Measurements from ENCODE around the gene PRPF18.

The PRPF18 gene

DNA sequence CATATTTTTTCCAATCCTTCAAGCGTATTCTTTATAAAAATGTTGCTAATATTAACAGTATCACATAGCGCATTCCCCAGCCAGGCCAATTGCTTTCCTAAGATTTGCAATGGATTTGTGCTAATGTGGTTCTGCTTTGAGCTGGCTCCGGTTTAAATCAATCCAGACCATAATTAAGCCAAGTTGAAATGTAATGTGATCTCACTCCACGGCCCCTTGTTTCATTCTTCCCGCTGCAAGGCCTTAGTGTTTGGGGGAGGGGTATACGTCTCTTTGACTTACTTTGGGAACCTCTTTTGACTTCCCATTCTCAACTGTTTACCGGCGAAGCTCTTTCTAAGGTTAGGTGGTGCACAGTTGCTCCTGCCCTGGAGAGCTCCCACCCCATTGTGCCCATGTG is 86.4 kb downstream of the PRPF18 start:
- ATAC-seq, result peak; percentile 51
- TF ChIP-seq PPARA (CRISPR knock-in tag; IDR thresholded peaks at IDR 0.05; ENCODE audit: borderline replicate concordance), result no peak
- TF ChIP-seq, protein P1, sequence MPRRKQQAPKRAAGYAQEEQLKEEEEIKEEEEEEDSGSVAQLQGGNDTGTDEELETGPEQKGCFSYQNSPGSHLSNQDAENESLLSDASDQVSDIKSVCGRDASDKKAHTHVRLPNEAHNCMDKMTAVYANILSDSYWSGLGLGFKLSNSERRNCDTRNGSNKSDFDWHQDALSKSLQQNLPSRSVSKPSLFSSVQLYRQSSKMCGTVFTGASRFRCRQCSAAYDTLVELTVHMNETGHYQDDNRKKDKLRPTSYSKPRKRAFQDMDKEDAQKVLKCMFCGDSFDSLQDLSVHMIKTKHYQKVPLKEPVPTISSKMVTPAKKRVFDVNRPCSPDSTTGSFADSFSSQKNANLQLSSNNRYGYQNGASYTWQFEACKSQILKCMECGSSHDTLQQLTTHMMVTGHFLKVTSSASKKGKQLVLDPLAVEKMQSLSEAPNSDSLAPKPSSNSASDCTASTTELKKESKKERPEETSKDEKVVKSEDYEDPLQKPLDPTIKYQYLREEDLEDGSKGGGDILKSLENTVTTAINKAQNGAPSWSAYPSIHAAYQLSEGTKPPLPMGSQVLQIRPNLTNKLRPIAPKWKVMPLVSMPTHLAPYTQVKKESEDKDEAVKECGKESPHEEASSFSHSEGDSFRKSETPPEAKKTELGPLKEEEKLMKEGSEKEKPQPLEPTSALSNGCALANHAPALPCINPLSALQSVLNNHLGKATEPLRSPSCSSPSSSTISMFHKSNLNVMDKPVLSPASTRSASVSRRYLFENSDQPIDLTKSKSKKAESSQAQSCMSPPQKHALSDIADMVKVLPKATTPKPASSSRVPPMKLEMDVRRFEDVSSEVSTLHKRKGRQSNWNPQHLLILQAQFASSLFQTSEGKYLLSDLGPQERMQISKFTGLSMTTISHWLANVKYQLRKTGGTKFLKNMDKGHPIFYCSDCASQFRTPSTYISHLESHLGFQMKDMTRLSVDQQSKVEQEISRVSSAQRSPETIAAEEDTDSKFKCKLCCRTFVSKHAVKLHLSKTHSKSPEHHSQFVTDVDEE (CRISPR knock-in tag; IDR thresholded peaks at IDR 0.05), result no peak
- TF ChIP-seq TOX (CRISPR knock-in tag; IDR thresholded peaks at IDR 0.05; ENCODE audit: borderline replicate concordance), result no peak
- TF ChIP-seq, protein P2, sequence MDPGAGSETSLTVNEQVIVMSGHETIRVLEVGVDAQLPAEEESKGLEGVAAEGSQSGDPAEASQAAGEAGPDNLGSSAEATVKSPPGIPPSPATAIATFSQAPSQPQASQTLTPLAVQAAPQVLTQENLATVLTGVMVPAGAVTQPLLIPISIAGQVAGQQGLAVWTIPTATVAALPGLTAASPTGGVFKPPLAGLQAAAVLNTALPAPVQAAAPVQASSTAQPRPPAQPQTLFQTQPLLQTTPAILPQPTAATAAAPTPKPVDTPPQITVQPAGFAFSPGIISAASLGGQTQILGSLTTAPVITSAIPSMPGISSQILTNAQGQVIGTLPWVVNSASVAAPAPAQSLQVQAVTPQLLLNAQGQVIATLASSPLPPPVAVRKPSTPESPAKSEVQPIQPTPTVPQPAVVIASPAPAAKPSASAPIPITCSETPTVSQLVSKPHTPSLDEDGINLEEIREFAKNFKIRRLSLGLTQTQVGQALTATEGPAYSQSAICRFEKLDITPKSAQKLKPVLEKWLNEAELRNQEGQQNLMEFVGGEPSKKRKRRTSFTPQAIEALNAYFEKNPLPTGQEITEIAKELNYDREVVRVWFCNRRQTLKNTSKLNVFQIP (CRISPR knock-in tag; IDR thresholded peaks at IDR 0.05; ENCODE audit: borderline replicate concordance, low read depth), result no peak
- TF ChIP-seq ARNTL (CRISPR knock-in tag; IDR thresholded peaks at IDR 0.05; ENCODE audit: borderline replicate concordance, low read depth), result no peak
- TF ChIP-seq, protein P3, sequence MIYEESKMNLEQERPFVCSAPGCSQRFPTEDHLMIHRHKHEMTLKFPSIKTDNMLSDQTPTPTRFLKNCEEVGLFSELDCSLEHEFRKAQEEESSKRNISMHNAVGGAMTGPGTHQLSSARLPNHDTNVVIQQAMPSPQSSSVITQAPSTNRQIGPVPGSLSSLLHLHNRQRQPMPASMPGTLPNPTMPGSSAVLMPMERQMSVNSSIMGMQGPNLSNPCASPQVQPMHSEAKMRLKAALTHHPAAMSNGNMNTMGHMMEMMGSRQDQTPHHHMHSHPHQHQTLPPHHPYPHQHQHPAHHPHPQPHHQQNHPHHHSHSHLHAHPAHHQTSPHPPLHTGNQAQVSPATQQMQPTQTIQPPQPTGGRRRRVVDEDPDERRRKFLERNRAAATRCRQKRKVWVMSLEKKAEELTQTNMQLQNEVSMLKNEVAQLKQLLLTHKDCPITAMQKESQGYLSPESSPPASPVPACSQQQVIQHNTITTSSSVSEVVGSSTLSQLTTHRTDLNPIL (CRISPR knock-in tag; IDR thresholded peaks at IDR 0.05; ENCODE audit: low read depth), result no peak
- no peak for TF ChIP-seq TCF4 (CRISPR knock-in tag; IDR thresholded peaks at IDR 0.05; ENCODE audit: borderline replicate concordance)
- TF ChIP-seq, protein P4, sequence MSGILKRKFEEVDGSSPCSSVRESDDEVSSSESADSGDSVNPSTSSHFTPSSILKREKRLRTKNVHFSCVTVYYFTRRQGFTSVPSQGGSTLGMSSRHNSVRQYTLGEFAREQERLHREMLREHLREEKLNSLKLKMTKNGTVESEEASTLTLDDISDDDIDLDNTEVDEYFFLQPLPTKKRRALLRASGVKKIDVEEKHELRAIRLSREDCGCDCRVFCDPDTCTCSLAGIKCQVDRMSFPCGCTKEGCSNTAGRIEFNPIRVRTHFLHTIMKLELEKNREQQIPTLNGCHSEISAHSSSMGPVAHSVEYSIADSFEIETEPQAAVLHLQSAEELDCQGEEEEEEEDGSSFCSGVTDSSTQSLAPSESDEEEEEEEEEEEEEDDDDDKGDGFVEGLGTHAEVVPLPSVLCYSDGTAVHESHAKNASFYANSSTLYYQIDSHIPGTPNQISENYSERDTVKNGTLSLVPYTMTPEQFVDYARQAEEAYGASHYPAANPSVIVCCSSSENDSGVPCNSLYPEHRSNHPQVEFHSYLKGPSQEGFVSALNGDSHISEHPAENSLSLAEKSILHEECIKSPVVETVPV (CRISPR knock-in tag; IDR thresholded peaks at IDR 0.05), result no peak
- TF ChIP-seq GLIS3 (CRISPR knock-in tag; IDR thresholded peaks at IDR 0.05), result no peak
- no peak for TF ChIP-seq ZFP30 (CRISPR knock-in tag; IDR thresholded peaks at IDR 0.05)
- TF ChIP-seq SNAI2 (CRISPR knock-in tag; IDR thresholded peaks at IDR 0.05), result no peak
- no peak for TF ChIP-seq OSR1 (CRISPR knock-in tag; IDR thresholded peaks at IDR 0.05)
- no peak for TF ChIP-seq ZNF70 (CRISPR knock-in tag; IDR thresholded peaks at IDR 0.05)
- TF ChIP-seq, protein P5, sequence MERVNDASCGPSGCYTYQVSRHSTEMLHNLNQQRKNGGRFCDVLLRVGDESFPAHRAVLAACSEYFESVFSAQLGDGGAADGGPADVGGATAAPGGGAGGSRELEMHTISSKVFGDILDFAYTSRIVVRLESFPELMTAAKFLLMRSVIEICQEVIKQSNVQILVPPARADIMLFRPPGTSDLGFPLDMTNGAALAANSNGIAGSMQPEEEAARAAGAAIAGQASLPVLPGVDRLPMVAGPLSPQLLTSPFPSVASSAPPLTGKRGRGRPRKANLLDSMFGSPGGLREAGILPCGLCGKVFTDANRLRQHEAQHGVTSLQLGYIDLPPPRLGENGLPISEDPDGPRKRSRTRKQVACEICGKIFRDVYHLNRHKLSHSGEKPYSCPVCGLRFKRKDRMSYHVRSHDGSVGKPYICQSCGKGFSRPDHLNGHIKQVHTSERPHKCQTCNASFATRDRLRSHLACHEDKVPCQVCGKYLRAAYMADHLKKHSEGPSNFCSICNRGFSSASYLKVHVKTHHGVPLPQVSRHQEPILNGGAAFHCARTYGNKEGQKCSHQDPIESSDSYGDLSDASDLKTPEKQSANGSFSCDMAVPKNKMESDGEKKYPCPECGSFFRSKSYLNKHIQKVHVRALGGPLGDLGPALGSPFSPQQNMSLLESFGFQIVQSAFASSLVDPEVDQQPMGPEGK (CRISPR knock-in tag; IDR thresholded peaks at IDR 0.05; ENCODE audit: borderline replicate concordance), result no peak
- no peak for TF ChIP-seq RARB (CRISPR knock-in tag; IDR thresholded peaks at IDR 0.05)
- no peak for TF ChIP-seq CSDC2 (CRISPR knock-in tag; IDR thresholded peaks at IDR 0.05)
- TF ChIP-seq ESRRG (CRISPR knock-in tag; IDR thresholded peaks at IDR 0.05), result no peak
- no peak for TF ChIP-seq ZNF565 (CRISPR knock-in tag; conservative IDR thresholded peaks at IDR 0.05; ENCODE audit: low read depth)

DNA sequence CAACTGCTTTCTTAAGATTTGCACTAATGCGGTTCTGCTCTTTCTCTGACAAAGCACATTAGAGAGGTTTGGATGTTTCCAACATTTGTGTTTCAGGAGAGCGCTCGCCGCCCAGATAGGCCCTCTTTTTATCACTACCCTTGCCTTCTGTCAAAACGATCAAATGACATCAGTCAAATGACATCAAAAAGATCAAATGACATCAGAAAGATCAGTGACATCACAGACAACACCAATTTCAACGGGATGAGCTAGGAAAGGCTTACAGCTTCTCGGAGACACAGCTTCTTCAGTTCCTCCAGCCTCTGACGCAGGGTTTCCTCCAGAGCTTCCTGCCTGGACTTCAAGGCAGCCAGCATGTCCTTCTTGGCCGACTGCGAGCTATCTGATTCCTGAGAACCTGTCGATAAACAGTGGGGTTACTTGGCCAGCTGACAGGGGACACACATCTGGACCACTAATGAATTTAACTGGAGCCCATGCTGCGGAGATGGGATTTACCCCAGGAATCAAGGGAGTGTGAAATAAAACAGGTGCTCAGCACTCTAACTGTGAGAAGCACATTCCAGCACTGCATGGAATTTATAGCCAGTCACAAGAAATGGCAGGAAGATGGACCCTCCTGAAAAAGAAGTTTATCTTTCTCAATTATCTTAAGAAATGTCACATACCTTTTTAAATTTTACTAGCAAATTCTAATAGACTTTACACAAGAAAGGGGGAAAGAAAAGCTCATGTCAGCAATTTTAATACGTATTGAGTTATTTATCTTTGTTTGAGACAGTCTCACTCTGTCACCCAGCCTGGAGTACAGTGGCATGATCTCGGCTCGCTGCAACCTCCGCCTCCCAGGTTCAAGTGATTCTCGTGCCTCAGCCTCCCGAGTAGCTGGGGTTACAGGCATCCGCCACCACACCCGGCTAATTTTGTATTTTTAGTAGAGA is 88.2 kb downstream of the PRPF18 start:
- ATAC-seq, result no peak
- TF ChIP-seq PPARA (CRISPR knock-in tag; IDR thresholded peaks at IDR 0.05; ENCODE audit: borderline replicate concordance), result no peak
- no peak for TF ChIP-seq OSR1 (CRISPR knock-in tag; IDR thresholded peaks at IDR 0.05)
- no peak for TF ChIP-seq ISL1 (CRISPR knock-in tag; IDR thresholded peaks at IDR 0.05)
- TF ChIP-seq GLIS3 (CRISPR knock-in tag; IDR thresholded peaks at IDR 0.05), result no peak
- no peak for TF ChIP-seq ZFP30 (CRISPR knock-in tag; IDR thresholded peaks at IDR 0.05)
- TF ChIP-seq, protein P3 (CRISPR knock-in tag; IDR thresholded peaks at IDR 0.05; ENCODE audit: low read depth), result no peak
- TF ChIP-seq TCF4 (CRISPR knock-in tag; IDR thresholded peaks at IDR 0.05; ENCODE audit: borderline replicate concordance), result no peak
- no peak for TF ChIP-seq TOX (CRISPR knock-in tag; IDR thresholded peaks at IDR 0.05; ENCODE audit: borderline replicate concordance)
- TF ChIP-seq, protein P4 (CRISPR knock-in tag; IDR thresholded peaks at IDR 0.05), result no peak
- no peak for TF ChIP-seq BACH2 (CRISPR knock-in tag; IDR thresholded peaks at IDR 0.05; ENCODE audit: borderline replicate concordance)
- TF ChIP-seq, protein P2 (CRISPR knock-in tag; IDR thresholded peaks at IDR 0.05; ENCODE audit: borderline replicate concordance, low read depth), result no peak
- no peak for TF ChIP-seq ZC3H10 (CRISPR knock-in tag; IDR thresholded peaks at IDR 0.05)
- TF ChIP-seq, protein P5 (CRISPR knock-in tag; IDR thresholded peaks at IDR 0.05; ENCODE audit: borderline replicate concordance), result no peak

Data from SK-N-SH treated with all-trans-retinoic acid at 6 μM for 48 hours (cell line).